GM21723 (cell line): ENCODE results near the gene S100B.

Experiments
- ATAC-seq: cut with Tn5 transposase; IDR thresholded peaks from one replicate; pipeline ENCODE4 v1.9.1; 2021; ENCODE audit warnings: mild to moderate bottlenecking, moderate library complexity; ENCODE audit not compliant: unreplicated experiment

The S100B gene

GRCh38 chr21:46562472-46562871, 42.4 kb downstream of the S100B start:
- no peak for ATAC-seq

GRCh38 chr21:46561445-46562090, 43.3 kb downstream of the S100B start:
- ATAC-seq, result no peak

- ATAC-seq, result no peak
Measured at GRCh38 chr21:46560568-46561444, 44.1 kb downstream of the S100B start.

GRCh38 chr21:46559291-46559983, 45.4 kb downstream of the S100B start:
- ATAC-seq, result peak; percentile 49

- no peak for ATAC-seq
Measured at GRCh38 chr21:46557919-46558392, 46.9 kb downstream of the S100B start.

GRCh38 chr21:46557469-46557868, 47.4 kb downstream of the S100B start:
- ATAC-seq, result no peak

GRCh38 chr21:46556802-46557201, 48.1 kb downstream of the S100B start:
- no peak for ATAC-seq

GRCh38 chr21:46555678-46556077, 49.2 kb downstream of the S100B start:
- no peak for ATAC-seq

- no peak for ATAC-seq
Measured at GRCh38 chr21:46555225-46555617, 49.7 kb downstream of the S100B start.

GRCh38 chr21:46554431-46555224, 50.3 kb downstream of the S100B start:
- ATAC-seq, result no peak

- ATAC-seq, result no peak
Measured at GRCh38 chr21:46553993-46554392, 50.9 kb downstream of the S100B start.

- ATAC-seq, result no peak
Measured at GRCh38 chr21:46552865-46553379, 52.0 kb downstream of the S100B start.

- ATAC-seq, result no peak
Measured at GRCh38 chr21:46552274-46552673, 52.6 kb downstream of the S100B start.

GRCh38 chr21:46551636-46552241, 53.1 kb downstream of the S100B start:
- ATAC-seq, result no peak

GRCh38 chr21:46550116-46550941, 54.6 kb downstream of the S100B start:
- ATAC-seq, result no peak

GRCh38 chr21:46549650-46550049, 55.2 kb downstream of the S100B start:
- no peak for ATAC-seq
